NAMALWA (cell line): Measurements from ENCODE around the gene STPG4.
"Not testable (repeated sequence)": the region's sequence is repeated elsewhere in the genome, so short reads cannot be mapped to it uniquely, and the experiment has no call there.

Source experiments
- DNase-seq: peaks from one replicate; pipeline ENCODE4 v3.0.0-alpha.2; 2015; ENCODE audit warnings: low spot score

The STPG4 gene

DNA sequence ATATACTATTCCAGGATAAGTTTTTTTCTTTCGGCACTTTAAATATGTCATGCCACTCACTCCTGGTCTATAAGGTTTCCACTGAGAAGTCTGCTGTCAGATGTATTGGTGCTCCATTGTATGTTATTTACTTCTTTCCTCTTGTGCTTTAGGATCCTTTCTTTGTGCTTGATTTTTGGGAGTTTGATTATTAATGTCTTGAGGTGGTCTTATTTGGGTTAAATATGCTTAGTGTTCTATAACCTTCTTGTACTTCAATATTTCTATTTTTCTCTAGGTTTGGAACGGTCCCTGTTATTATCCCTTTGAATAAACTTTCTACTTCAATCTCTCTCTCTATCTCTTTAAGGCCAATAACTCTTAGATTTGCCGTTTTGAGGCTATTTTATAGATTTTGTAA is 28.3 kb downstream of the STPG4 start:
- DNase-seq: no peak

DNA sequence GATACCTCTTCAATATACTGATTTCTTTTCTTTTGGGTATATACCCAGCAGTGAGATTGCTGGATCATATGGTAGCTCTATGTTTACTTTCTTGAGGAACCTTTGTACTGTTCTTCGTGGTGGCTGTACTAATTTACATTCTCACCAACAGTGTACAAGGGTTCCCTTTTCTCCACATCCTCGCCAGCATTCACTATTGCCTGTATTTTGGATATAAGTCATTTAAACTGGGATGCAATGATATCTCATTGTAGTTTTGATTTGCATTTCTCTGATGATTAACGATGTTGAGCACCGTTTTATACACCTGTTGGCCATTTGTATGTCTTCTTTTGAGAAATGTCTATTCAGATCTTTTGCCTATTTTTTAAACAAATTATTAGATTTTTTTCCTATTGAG is 30.4 kb downstream of the STPG4 start:
- DNase-seq: not testable (repeated sequence)

DNA sequence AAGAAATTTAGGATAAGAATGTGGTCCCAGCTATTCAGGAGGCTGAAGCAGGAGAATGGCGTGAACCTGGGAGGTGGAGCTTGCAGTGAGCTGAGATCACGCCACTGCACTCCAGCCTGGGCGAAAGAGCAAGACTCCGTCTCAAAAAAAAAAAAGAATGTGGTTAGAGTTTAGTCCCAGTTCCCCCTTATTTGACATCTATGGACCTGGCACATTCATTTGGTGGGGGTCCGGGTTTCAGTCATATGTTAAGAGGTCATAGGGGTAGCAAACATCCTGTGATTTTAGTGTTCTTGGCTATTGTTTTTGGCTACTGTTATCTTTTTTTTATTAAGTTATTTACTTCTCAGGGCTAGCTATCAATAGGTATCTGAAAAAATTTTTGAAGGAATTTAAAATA is 34.7 kb downstream of the STPG4 start:
- not testable (repeated sequence) for DNase-seq

DNA sequence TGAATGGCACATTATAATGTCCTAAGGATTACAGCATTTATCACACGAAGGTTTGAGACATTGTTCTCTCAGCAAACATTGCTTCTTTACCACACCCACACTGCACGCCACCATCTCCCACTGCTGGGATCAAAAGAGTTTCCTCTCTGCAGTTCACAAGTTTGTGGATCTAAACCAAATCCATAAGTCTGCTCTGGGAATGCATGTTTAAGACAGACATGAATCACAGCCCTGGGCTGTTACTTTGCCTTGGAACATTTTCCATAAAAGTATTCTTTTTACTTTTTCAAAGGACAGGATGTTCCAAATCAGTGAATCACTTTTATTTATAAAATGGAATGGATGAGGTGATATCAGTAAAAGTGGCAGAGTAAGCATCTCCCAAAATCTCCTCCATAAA is 36.1 kb downstream of the STPG4 start:
- no peak for DNase-seq

DNA sequence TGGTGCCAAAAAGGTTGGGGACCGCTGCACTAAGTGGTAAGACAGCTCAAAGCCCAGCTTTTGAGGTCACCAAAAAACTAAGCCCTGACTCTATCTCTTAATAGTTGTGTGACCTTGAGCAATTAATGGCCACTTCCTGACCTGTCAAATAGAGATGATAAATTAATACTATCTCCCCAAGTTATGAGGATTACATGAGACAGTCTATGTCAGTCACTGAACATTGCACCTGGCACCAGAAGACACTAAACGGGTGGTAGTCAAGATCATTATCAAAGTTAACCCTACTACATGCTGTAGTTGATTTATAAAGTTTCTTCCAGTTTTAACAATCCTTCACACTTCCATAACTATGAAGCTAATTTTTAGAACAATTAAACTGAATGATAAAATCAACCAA is 36.5 kb downstream of the STPG4 start:
- DNase-seq: no peak

DNA sequence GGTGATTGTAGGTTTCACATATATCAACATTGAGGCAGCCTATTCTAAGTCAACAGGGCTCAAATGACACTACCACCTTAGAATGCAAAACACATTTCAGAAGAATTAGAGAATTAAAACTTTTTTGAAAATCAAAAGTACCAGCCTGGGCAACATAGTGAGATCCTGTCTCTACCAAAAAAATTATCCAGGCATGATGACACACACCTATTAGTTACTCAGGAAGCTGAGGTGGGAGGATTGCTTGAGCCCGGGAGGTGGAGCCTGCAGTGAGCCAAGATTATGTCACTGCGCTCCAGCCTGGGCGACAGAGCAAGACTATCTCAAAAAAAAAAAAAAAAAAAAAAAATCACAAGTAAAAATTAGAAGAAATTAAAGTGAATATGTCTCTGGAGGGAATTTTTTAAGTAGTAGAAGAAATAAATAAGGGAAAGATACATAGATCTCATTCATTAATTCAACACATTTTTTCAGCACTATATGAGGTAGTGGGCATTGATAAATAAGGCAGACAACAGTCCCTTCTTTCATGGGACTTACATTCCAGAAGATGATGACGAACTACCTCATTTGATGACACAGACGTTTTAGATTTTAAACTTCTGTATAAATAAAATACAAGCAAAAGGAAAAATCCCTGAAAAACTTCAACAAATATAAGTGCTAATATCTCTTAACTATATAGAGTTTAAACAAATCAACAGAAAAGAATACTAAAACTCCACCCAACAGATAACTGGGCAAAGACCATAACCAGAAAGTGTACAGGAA is 42.3 kb downstream of the STPG4 start:
- DNase-seq: no peak

DNA sequence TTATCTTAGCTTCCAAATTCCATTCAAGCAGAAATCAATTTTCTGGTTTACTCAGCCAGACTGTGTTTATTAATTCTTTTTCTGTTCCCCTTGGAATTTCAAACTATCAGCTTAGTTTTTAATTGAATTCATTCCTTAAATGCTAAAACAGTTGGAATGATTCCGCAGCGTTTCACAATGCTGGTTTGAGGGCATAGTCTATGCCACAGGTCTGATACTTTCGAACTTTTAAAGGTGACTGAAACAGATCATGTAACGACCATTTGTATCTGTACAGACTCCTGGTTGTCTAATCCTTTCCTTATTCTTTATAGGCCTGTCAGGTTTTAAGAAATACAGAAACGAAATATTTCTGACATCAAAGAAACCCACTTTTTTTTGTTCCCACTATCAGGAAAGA is 45.4 kb downstream of the STPG4 start:
- no peak for DNase-seq

DNA sequence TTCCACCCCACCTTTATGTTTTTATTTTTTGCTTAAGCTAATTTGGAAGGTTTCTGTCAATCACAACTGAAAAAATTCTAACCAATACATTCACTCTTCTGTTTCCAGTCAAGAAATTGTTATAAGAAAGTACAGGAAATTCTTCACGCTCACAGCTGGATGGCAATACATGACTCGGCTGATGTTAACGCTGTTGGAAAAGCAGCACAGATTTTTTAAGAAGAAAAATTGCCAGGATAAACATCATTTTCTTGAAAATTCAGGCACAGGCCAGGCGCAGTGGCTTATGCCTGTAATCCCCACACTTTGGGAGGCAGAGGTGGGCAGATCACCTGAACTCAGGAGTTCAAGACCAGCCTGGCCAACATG is 46.1 kb downstream of the STPG4 start:
- no peak for DNase-seq

DNA sequence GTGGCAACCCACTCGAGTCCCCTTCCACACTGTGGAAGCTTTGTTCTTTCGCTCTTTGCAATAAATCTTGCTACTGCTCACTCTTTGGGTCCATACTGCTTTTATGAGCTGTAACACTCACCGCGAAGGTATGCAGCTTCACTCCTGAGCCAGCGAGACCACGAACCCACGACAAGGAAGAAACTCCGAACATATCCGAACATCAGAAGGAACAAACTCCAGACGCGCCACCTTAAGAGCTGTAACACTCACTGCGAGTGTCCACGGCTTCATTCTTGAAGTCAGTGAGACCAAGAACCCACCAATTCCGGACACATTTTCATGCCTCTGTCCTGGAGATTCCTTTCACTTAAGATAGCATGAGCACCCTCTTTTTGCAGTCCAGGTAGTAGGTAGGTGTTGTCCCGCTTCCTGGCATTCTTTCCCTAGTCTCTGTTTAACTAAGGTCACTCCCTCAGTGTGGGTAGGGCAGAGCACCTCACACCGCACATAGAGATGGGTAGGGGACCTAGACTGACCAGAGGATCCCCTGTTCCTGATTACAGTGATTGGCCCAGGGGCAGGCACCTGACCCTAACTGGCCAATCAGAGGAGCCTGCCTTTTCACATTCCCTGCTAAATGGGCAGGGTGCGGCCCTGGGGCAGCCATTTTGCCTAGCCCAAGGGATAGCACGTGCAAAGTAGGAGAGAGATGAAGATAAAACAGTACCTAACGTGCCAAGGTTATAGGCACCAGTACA is 46.7 kb downstream of the STPG4 start:
- DNase-seq: not testable (repeated sequence)

DNA sequence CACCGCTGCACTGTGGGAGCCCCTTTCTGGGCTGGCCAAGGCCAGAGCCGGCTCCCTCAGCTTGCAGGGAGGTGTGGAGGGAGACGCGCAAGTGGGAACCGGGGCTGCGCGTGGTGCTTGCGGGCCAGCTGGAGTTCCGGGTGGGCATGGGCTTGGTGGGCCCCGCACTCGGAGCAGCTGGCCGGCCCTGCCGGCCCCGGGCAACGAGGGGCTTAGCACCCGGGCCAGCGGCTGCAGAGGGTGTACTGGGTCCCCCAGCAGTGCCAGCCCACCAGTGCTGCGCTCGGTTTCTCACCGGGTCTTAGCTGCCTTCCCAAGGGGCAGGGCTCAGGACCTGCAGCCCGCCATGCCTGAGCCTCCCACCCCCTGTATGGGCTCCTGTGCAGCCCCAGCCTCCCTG is 47.9 kb downstream of the STPG4 start:
- DNase-seq: not testable (repeated sequence)

DNA sequence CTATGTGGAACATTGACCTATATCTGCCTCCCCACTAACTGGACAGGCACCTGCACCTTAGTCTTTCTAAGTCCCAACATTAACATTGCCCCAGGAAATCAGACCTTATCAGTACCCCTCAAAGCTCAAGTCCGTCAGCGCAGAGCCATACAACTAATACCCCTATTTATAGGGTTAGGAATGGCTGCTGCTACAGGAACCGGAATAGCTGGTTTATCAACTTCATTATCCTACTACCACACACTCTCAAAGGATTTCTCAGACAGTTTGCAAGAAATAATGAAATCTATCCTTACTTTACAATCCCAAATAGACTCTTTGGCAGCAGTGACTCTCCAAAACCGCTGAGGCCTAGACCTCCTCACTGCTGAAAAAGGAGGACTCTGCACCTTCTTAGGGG is 48.9 kb downstream of the STPG4 start:
- DNase-seq: not testable (repeated sequence)

DNA sequence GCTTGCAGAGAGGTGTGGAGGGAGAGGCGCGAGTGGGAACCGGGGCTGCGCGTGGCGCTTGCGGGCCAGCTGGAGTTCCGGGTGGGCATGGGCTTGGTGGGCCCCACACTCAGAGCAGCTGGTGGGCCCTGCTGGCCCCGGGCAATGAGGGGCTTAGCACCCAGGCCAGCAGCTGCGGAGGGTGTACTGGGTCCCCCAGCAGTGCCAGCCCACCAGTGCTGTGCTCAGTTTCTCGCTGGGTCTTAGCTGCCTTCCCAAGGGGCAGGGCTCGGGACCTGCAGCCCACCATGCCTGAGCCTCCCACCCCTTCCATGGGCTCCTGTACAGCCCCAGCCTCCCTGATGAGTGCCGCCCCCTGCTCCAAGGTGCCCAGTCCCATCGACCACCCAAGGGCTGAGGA is 55.4 kb downstream of the STPG4 start:
- DNase-seq: not testable (repeated sequence)

DNA sequence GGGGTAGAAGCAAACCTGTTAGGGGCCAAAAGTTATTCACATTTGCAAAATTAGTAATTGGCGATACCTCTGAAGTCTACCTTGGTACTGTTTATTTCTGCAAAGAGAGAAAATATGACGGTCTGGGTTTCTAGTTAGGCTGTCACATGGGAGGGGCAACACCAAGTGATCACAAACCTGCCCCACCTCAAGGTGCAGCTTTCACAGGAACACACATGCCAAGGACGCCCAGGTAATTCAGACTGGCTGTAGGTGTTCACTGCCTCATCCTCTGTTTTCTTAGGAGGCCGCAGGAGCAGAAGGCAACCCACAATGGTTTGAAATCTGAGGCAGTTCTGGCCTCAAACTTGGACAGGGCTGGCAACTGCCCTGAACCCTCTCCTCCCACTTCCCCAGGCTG is 56.2 kb downstream of the STPG4 start:
- DNase-seq: no peak

DNA sequence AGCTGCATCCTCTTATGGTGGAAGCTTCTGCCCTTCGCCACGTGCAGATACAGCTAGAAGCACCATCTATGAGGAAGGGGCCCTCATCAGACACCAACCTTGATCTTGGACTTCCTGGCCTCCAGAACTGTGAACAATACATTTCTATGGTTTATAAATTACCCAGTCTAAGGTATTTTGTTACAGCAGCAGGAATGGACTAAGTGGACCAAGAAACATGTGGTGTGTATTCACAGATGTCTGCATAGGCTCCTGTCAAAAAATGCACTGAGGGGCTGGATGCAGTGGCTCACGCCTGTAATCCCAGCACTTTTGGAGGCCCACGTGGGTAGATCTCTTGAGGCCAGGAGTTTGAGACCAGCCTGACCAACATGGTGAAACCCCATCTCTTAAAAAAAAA is 57.5 kb downstream of the STPG4 start:
- no peak for DNase-seq

DNA sequence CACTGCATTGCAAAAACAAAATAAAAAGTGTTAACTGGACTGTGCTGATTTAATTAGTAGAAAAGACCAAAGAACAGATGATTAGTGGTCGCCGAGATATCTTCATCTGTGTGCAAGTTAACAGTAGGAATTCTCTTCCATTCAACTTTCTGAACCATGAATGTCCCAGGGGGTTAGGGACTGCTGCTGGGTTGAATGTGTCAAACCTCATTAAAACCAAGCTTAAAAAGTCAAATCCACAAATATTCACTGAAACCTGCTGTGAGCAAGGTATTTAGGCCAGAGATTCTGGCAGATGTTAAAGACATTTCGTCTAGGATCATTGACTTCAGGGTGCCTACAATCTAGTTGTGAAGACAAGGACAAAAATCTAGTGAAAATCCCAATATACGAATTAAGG is 58.7 kb downstream of the STPG4 start:
- DNase-seq: no peak

DNA sequence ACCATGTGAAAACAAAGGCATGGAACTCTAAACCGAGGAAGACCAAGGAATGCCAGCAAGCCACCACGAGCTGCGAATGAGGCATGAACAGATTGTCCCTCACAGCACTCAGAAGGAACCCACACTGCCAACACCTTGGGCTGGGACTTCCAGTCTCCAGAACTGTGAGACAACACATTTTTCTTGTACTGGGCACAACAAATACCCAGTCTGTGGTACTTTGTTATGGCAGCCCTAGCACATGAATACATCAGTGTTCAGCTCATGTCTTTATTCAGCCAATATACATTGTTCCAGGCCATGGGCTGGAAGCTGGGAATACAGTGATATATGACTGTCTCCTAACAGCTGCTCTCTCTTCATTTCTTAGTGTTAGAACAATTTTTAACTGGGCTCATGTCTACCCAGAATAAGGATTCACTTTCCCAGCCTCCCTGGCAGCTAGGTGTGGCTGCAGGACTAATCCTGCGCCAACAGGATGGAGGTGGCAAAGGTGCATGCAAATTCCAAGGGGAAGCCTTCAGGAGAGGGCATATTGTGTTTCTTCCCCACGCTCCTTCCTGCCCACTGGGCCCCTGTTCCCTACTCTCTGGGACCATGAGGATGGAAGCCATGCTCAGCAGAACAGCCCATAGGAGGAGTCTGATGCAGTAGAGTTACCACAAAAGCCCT is 59.6 kb downstream of the STPG4 start:
- DNase-seq: no peak

DNA sequence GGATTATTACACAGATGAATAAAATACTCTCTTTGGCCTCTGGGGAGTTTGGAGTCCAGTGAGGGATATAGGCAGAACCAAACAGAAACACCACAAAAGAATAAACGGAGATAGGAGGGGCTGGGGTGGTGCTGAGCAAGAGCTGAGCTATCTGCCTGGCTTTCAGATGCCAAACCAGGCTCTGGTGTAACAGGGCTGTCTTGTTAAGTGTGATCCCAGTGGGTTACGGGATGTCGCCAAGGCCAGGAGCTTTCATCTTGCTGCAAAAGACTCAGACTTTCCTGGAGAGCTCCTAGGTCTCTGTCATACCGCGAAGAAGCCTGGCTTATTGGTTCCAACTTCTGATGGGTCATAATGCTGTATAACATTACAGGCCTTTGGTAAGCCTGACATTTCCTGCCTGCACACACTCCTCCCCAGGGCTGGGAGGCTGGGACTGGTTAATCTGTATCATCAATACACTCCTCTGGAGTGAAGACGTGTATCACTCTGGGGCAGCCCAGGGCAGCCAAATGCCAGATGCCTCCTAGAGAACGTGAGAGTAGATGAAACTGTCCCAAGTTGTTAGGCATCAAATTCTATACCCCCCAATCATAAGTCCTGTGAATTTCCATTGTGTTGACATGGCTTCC is 60.5 kb downstream of the STPG4 start:
- no peak for DNase-seq

DNA sequence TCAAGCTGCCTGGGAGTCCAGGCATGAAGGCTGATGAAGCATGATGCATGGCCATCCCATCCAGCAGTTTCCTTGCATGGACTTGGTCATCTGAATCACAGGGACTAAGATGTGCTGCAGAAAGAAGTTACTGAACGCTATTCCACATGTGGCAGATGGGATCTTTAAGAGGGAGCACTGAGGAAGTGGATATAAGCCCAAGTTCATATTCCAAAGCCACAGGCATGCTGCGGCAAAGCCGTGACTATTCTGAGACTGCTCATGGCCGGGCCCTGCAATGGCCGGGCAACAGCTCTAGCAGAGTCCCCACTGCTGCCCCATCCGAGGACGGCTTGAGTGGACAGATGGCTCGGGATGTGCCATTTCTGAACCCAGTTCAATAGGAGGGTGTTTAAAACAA is 61.5 kb downstream of the STPG4 start:
- no peak for DNase-seq

DNA sequence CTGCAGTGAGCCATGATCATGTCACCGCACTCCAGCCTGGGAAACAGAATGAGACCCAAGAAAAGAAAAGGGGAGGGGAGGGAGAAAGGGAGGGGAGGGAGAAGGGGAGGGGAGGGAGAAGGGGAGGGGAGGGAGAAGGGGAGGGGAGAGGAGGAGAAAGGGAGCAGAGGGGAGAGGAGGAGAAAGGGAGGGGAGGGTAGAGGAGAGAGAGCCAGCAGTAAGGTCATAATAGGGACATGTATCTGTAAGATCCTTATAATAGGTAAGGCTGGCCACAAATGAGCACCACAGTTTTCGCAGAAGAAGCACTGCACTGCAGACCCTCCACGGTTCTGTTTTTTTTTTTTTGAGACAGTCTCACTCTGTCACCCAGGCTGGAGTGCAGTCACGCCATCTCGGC is 62.6 kb downstream of the STPG4 start:
- DNase-seq: no peak

DNA sequence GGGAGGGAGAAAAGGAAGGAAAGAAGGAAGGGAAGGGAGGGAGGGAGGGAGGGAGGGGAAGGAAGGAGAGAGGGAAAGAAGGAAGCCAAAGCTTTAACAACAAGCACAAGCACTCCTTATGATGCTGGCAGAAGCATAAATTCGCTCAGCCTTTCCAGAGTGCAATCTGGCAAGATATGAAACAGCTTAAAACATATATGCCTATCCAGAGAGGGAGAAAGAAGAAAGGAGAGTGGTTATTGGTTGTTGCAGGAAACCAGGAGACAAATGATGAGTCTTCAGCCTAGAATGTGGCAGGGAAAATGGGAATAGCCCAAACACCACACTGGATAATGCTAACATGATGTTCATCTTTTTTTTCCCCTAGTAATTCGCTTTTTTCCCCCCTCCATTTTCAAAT is 64.0 kb downstream of the STPG4 start:
- no peak for DNase-seq

DNA sequence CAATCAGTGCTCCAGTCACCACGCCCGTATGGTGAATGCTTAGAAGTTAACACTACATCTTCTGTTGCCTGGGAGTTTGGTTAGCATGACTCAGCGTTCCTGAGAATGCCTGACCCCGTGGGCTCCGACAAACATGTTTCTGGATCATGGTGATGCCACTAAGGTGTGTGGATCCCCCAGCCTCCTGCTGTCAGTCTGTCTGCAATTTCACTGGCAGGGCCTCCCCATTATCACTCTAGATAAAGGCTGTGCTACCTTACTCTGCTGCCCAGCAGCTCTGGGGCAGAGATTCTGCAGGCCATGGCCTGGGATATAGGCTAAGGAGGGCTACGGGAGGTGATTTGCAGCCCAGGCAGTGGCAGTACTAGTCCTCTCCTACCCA is 66.0 kb downstream of the STPG4 start:
- DNase-seq: no peak

DNA sequence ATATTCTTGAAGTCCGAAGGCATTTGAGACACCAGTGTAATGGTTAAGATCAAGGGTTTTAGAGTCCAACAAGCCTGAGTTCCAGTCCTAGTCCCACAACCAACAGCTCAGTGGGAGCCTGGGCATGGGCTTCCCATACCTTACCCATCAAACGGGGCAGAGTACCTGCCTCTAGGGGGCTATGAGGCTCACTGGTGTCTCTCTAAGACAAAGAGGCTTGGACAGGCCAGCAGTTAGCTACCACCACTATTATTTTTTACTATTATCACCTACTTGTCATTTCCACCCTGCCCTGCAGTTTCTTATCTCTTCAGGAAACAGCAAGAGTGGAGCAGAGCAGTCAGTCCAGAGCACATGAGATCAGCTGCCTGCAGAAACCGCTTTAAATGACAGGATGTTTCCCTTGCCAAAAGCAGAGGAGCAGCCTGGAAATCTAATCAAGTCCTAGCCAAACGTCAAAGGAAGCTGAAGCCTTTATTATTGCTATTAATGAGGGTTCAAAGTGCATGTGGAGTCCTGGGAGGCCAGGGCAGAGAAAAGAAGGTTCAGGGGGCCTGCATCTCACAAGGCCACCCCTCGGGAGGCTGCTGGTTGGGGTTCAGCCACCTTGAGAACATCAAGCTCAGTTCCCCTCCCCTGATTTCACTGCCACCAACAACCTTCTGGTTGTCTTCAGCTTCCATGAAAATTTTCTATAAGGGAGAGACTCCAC is 66.6 kb downstream of the STPG4 start:
- no peak for DNase-seq
